ENCODE results near the gene SEMA3B. TPM values are rescaled to one million over a fixed set of nuclear protein-coding genes. Genes with fewer than 3 reads are reported as not detected.
A peak's percentile ranks its signal among the peaks of the same experiment; 100 is the strongest.

Gene SEMA3B
- total RNA-seq, 1 donor from 2014 or later: 17.9 TPM

DNA sequence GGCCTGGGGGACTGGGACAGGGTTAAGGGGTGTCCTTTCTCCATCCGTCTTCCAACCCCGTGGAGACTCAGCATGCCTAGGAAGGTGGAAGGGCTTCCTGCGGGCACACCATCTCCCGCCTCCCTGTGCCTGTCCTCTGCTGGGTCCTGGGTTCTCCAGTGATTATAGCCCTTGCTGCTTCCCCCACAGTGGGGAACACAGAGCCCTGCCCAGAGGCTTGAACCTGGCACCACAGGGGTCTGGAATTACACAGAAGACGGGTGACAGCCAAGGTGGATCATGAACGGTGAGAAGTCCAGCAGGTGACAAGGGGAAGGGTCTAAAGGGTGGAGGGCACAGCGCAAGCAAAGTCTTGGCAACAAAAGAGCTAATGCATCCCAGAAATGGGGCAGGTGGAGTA lies 6.2 kb upstream of the SEMA3B start:
- Histone ChIP-seq H3K36me3 (ENCODE audit: control insufficient read depth, insufficient read depth, low read length) (peaks cover 2% of the 10 kb centered on the region), H3K27me3 (ENCODE audit: control insufficient read depth, insufficient read depth, low read length) (no peaks in the 10 kb centered on the region), H3K4me3 (ENCODE audit: low read depth, low read length) (no peak overlapping the region)
- DNase-seq (ENCODE audit: low read depth): no peak
- TF ChIP-seq, protein P1, sequence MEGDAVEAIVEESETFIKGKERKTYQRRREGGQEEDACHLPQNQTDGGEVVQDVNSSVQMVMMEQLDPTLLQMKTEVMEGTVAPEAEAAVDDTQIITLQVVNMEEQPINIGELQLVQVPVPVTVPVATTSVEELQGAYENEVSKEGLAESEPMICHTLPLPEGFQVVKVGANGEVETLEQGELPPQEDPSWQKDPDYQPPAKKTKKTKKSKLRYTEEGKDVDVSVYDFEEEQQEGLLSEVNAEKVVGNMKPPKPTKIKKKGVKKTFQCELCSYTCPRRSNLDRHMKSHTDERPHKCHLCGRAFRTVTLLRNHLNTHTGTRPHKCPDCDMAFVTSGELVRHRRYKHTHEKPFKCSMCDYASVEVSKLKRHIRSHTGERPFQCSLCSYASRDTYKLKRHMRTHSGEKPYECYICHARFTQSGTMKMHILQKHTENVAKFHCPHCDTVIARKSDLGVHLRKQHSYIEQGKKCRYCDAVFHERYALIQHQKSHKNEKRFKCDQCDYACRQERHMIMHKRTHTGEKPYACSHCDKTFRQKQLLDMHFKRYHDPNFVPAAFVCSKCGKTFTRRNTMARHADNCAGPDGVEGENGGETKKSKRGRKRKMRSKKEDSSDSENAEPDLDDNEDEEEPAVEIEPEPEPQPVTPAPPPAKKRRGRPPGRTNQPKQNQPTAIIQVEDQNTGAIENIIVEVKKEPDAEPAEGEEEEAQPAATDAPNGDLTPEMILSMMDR (IDR thresholded peaks at IDR 0.05; ENCODE audit: insufficient read depth, low read length, poor library complexity, severe bottlenecking): no peak

GRCh38 chr3:50263478-50264382 lies 5.2 kb upstream of the SEMA3B start:
- Histone ChIP-seq H3K36me3 (ENCODE audit: control insufficient read depth, insufficient read depth, low read length) (no peaks in the 10 kb centered on the region), H3K4me3 (ENCODE audit: low read depth, low read length) (no peak overlapping the region), H3K27me3 (ENCODE audit: control insufficient read depth, insufficient read depth, low read length) (no peaks in the 10 kb centered on the region)
- DNase-seq (ENCODE audit: low read depth): no peak
- TF ChIP-seq, protein P1 (IDR thresholded peaks at IDR 0.05; ENCODE audit: insufficient read depth, low read length, poor library complexity, severe bottlenecking): no peak

DNA sequence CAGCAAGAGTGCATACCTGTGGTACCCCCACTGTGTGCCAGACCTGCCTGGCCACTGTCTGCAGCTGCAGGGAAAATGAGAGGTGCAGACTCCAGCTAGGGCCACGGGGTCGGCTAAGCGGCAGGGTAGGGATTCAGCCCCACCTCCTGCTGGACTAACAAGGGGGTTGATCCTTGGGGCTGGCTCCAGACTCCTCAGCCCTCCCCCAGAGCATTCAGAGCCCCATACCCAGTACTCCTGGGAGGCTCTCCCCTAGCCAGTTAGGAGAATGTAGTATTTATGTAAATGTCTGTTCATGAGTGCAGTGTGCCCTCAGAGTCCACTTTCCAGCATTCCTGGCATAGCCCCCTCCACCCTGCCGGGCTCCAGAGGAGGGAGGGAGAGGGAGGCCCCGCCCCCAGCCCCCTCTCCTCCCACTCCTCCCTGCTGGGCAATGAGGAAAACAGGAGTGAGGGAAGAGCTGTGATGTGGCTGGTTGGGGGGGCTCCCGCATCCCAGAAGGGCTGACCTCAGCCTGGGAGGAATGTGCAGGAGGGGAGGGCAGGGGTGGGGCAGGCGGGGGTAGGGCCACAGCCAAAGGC lies 4.5 kb upstream of the SEMA3B start:
- H3K4me3 ChIP-seq (ENCODE audit: low read depth, low read length): no peak overlapping the region
- peak; percentile 82 for DNase-seq (ENCODE audit: low read depth)
- H3K27me3 ChIP-seq (ENCODE audit: control insufficient read depth, insufficient read depth, low read length): no peaks in the 10 kb centered on the region
- TF ChIP-seq, protein P1 (IDR thresholded peaks at IDR 0.05; ENCODE audit: insufficient read depth, low read length, poor library complexity, severe bottlenecking): no peak
- H3K36me3 ChIP-seq (ENCODE audit: control insufficient read depth, insufficient read depth, low read length): no peaks in the 10 kb centered on the region

- TF ChIP-seq, protein P1 (IDR thresholded peaks at IDR 0.05; ENCODE audit: insufficient read depth, low read length, poor library complexity, severe bottlenecking): no peak
- Histone ChIP-seq H3K27me3 (ENCODE audit: control insufficient read depth, insufficient read depth, low read length) (no peaks in the 10 kb centered on the region), H3K36me3 (ENCODE audit: control insufficient read depth, insufficient read depth, low read length) (no peaks in the 10 kb centered on the region), H3K4me3 (ENCODE audit: low read depth, low read length) (no peak overlapping the region)
- DNase-seq (ENCODE audit: low read depth): peak; percentile 32
Measured at GRCh38 chr3:50264964-50265485, 3.9 kb upstream of the SEMA3B start.

DNA sequence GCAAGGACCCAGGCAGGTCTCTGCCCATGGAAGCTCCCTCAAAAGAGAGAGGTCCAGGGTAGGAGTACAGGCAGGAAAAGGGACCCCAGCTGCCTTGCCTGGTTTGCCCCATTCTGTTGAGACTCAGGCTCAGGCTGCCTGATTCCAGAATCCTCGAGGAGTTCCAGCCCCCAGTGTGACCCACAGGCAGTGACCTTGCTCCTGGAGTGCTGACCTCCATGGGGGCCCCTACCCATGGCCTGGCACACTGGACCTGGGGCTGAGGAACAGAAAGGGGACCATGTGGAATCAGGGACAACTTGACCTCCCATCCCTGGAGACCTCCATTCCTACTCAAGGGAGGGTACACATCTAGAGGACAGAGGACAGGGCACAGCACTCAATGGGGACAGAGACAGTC lies 3.4 kb upstream of the SEMA3B start:
- Histone ChIP-seq H3K36me3 (ENCODE audit: control insufficient read depth, insufficient read depth, low read length) (no peaks in the 10 kb centered on the region), H3K27me3 (ENCODE audit: control insufficient read depth, insufficient read depth, low read length) (no peaks in the 10 kb centered on the region), H3K4me3 (ENCODE audit: low read depth, low read length) (no peak overlapping the region)
- TF ChIP-seq, protein P1 (IDR thresholded peaks at IDR 0.05; ENCODE audit: insufficient read depth, low read length, poor library complexity, severe bottlenecking): no peak
- no peak for DNase-seq (ENCODE audit: low read depth)

All from kidney epithelial cell (primary cell).